Esophagus muscularis mucosa (tissue), 4 donors: ENCODE data around the gene RET. TPM values are rescaled to one million over a fixed set of nuclear protein-coding genes. Genes with fewer than 3 reads are reported as not detected.

ENCODE experiments used
- DNase-seq: peaks from one replicate; pipeline ENCODE4 v3.0.0-alpha.2; 2017; ENCODE audit errors: extremely low spot score
- H3K27ac ChIP-seq, 4 donors: fragments of 200-600 bp; sonication (generic); replicated peaks in 1 of 4; 1 replicate in 3 of 4; 2 replicates in 1 of 4; pipeline ENCODE4 v1.5.1; 2016 to 2019; ENCODE audit warnings: mild to moderate bottlenecking in 1 of 4
- H3K27me3 ChIP-seq, 4 donors: fragments of 200-600 bp; sonication (generic); one replicate each; pipeline versions ENCODE4 v1.5.1 to v1.6.0; 2016 to 2019
- H3K36me3 ChIP-seq, 4 donors: fragments of 200-600 bp; sonication (generic); one replicate each; pipeline ENCODE4 v1.5.1; 2016 to 2019
- H3K4me1 ChIP-seq, 4 donors: fragments of 200-600 bp; sonication (generic); one replicate each; pipeline ENCODE4 v1.5.1; 2016 to 2019
- H3K4me3 ChIP-seq, 4 donors: fragments of 200-600 bp; sonication (generic); 1 replicate in 2 of 4; 2 replicates in 2 of 4; pipeline ENCODE4 v1.5.1; 2016 to 2019; ENCODE audit warnings: mild to moderate bottlenecking in 4 of 4, moderate library complexity in 1 of 4
- H3K9me3 ChIP-seq, 4 donors: fragments of 200-600 bp; sonication (generic); 1 replicate in 3 of 4; 2 replicates in 1 of 4; pipeline ENCODE4 v1.5.1; 2016 to 2019
- EP300 ChIP-seq: sonication (generic); formaldehyde crosslinking; IDR thresholded peaks from one replicate; pipeline ENCODE4 v1.6.1; 2017; ENCODE audit warnings: antibody characterized with exemption
- POLR2A ChIP-seq: fragments of 450-650 bp; IDR thresholded peaks from one replicate; pipeline ENCODE4 v1.6.1; 2017; ENCODE audit warnings: antibody characterized with exemption, moderate library complexity, mild to moderate bottlenecking, low read depth
- POLR2AphosphoS5 ChIP-seq, 2 donors: sonication (generic); formaldehyde crosslinking; IDR thresholded peaks; one replicate each; pipeline ENCODE4 v1.6.1; 2017; ENCODE audit warnings: antibody characterized with exemption in 2 of 2
- WGBS: methylation state at CpG from one replicate; pipeline ENCODE4 v1.1.5; 2018; 5-methylcytosine and 5-hydroxymethylcytosine counted together
- intact Hi-C: fragments of 100-400 bp; cut with DNase I; formaldehyde crosslinking; loops from one replicate; pipeline ENCODE4 v1.15.1; 2023
- total RNA-seq, 4 donors: library from RNA; depleted of rRNA; stranded (reverse); fragments of >200 nt; gene quantifications; one replicate each; pipeline versions ENCODE4 v1.1.0 to v1.2.1, GENCODE V29; 2016
- TF ChIP-seq, protein P1 (sequence below), 3 experiments: fragments of 200-600 bp in 2 of 3; fragments of 450-650 bp in 1 of 3; sonication (generic) in 2 of 3; IDR thresholded peaks; one replicate each; pipeline ENCODE4 v1.5.1; 2017 to 2019; ENCODE audit warnings: antibody characterized with exemption in 3 of 3, mild to moderate bottlenecking in 2 of 3, moderate library complexity in 1 of 3

Gene RET
- total RNA-seq, 4 donors from 2014 or later: 1.7 to 4.0 (median 3.0) TPM

DNA sequence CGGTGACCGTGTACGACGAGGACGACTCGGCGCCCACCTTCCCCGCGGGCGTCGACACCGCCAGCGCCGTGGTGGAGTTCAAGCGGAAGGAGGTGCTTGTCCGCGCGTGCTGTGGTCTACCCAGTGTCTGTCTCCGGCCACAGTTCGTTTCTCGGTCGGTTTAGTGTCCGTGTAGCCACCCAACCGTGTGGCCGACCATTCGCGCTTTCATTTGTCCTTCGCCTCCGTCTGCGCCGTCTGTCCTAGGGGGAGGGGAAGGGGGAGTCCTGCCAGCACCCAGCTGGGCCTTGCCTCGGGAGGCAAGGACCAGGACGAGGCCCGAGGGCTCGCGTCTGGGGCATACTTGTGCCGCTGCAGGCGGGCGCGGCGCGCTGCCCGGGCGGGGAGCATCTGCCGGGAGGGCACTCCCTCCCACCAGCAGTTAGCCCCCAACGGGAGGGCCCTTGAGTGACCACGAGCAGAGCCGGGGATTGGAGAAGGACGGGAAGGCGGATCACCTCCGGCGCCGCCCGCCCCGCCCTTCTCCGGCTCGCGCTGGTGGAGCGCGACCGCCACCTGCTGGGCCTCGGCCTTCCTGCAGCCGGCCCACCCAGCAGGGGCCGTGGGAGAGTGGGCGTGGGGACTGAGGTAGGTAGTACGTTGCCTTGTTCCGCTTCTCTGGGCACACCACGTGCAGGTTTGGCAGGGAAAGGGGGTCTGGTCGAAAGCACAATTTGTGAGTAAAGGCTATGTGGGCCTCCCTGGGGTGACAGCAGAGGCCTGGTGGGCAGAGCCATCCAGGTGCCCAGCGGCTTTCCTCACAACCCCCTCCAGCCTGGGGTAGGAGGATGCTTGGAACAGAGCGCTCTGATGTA lies 28.5 kb downstream of the RET start:
- peak overlapping the region in 1 of 4 donors; percentile 19 for H3K27ac ChIP-seq
- no peaks in the 10 kb centered on the region for H3K36me3 ChIP-seq
- intact Hi-C loops: loop anchor here (1.0 to 10.0 kb wide), 3 partner anchors 237 to 471 kb away; partner anchors contain the start of gene ZNF33B
- 12% methylated on average over 39 of the region's 71 CpGs for WGBS
- TF ChIP-seq EP300 (no peak), POLR2AphosphoS5 (IDR thresholded peaks at IDR 0.05) (peak; percentile 43 to 45)
- TF ChIP-seq, protein P1, sequence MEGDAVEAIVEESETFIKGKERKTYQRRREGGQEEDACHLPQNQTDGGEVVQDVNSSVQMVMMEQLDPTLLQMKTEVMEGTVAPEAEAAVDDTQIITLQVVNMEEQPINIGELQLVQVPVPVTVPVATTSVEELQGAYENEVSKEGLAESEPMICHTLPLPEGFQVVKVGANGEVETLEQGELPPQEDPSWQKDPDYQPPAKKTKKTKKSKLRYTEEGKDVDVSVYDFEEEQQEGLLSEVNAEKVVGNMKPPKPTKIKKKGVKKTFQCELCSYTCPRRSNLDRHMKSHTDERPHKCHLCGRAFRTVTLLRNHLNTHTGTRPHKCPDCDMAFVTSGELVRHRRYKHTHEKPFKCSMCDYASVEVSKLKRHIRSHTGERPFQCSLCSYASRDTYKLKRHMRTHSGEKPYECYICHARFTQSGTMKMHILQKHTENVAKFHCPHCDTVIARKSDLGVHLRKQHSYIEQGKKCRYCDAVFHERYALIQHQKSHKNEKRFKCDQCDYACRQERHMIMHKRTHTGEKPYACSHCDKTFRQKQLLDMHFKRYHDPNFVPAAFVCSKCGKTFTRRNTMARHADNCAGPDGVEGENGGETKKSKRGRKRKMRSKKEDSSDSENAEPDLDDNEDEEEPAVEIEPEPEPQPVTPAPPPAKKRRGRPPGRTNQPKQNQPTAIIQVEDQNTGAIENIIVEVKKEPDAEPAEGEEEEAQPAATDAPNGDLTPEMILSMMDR (IDR thresholded peaks at IDR 0.05): peak; percentile 96 to 100 (median 98)
- peak overlapping the region; percentile 54 to 68 (median 58) for H3K4me3 ChIP-seq
- peaks cover 16 to 19% (median 18%) of the 10 kb centered on the region in 4 donors for H3K4me1 ChIP-seq
- no peak for DNase-seq
- no peaks in the 10 kb centered on the region for H3K9me3 ChIP-seq
- peaks cover 0 to 30% (median 0%) of the 10 kb centered on the region in 4 donors for H3K27me3 ChIP-seq

- peaks cover 16 to 24% (median 20%) of the 10 kb centered on the region in 4 donors for H3K4me1 ChIP-seq
- H3K36me3 ChIP-seq: no peaks in the 10 kb centered on the region
- no peak overlapping the region for H3K4me3 ChIP-seq
- H3K27ac ChIP-seq: no peak overlapping the region
- TF ChIP-seq EP300: no peak
- TF ChIP-seq POLR2A: no peak
- TF ChIP-seq, protein P1 (IDR thresholded peaks at IDR 0.05): no peak
- TF ChIP-seq POLR2AphosphoS5 (IDR thresholded peaks at IDR 0.05): no peak
- WGBS: 60% methylated on average over 1 of the region's 7 CpGs
- intact Hi-C loops: loop anchor here (1.0 to 10.0 kb wide), 3 partner anchors 237 to 471 kb away; partner anchors contain the start of gene ZNF33B
- DNase-seq: no peak
- H3K9me3 ChIP-seq: no peaks in the 10 kb centered on the region
- H3K27me3 ChIP-seq: peaks cover 0 to 30% (median 0%) of the 10 kb centered on the region in 4 donors
Measured at GRCh38 chr10:43105956-43106229, 29.0 kb downstream of the RET start.

DNA sequence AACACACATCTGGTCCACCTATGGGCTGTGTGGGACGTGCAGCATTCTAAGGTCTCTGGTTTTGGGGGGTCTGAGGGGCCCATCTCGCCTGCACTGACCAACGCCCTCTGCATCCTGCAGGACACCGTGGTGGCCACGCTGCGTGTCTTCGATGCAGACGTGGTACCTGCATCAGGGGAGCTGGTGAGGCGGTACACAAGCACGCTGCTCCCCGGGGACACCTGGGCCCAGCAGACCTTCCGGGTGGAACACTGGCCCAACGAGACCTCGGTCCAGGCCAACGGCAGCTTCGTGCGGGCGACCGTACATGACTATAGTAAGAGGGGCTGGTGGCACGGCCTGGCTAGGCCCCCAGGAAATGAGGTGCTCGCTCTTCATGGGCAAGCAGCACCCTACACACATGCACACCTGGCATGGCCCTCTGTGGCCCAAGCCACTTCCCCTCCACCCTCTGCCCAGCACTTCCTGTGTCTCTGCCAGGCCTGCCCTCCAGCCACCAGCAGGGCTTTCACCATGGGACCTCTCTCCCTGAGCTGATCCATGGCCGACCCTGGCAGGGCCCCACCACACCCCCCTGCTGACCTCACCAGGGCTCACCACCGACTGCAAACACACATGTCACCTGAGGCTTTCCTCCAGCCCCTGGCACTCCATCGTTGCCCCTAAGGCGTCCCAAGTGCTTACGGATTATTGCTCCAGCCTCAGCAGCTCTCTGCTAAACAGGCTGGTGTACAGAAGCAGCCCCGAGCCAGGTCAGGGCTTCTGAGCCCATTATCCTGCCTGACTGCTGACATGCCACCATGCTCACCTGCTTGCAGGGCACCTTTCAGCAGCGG lies 29.6 kb downstream of the RET start:
- Histone ChIP-seq H3K36me3 (no peaks in the 10 kb centered on the region), H3K27me3 (peaks cover 0 to 25% (median 0%) of the 10 kb centered on the region in 4 donors), H3K27ac (no peak overlapping the region), H3K9me3 (no peaks in the 10 kb centered on the region), H3K4me3 (no peak overlapping the region), H3K4me1 (peaks cover 16 to 25% (median 20%) of the 10 kb centered on the region in 4 donors)
- TF ChIP-seq, protein P1 (IDR thresholded peaks at IDR 0.05): no peak
- no peak for TF ChIP-seq EP300
- no peak for TF ChIP-seq POLR2AphosphoS5 (IDR thresholded peaks at IDR 0.05)
- no peak for TF ChIP-seq POLR2A
- DNase-seq: no peak
- WGBS: 91% methylated on average over 28 of the region's 28 CpGs
- intact Hi-C loops: loop anchor here (10.0 kb wide), 1 partner anchor 472 kb away; the partner anchor contains the start of gene ZNF33B

DNA sequence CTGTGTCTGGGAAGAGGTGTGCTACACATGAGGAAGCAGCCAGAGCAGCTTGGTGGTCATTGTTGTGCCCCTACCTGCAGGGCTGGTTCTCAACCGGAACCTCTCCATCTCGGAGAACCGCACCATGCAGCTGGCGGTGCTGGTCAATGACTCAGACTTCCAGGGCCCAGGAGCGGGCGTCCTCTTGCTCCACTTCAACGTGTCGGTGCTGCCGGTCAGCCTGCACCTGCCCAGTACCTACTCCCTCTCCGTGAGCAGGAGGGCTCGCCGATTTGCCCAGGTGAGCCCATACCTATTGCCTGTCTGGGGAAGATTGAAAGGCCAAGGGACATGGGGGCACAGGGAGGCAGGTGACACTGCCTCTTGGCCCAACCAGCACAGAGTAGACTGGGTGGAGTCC lies 32.1 kb downstream of the RET start:
- TF ChIP-seq EP300 (no peak), POLR2AphosphoS5 (IDR thresholded peaks at IDR 0.05) (no peak), POLR2A (no peak)
- TF ChIP-seq, protein P1 (IDR thresholded peaks at IDR 0.05): no peak
- WGBS: 94% methylated on average over 12 of the region's 12 CpGs
- no peak overlapping the region for H3K27ac ChIP-seq
- H3K27me3 ChIP-seq: peaks cover 0 to 9% (median 0%) of the 10 kb centered on the region in 4 donors
- intact Hi-C loops: loop anchor here (10.0 kb wide), 1 partner anchor 474 kb away; the partner anchor contains the start of gene ZNF33B
- H3K4me1 ChIP-seq: peaks cover 16 to 25% (median 20%) of the 10 kb centered on the region in 4 donors
- no peaks in the 10 kb centered on the region for H3K36me3 ChIP-seq
- no peak for DNase-seq
- H3K4me3 ChIP-seq: no peak overlapping the region
- no peaks in the 10 kb centered on the region for H3K9me3 ChIP-seq
